ENCODE data around the gene C3orf70.
"Not testable (repeated sequence)": the region's sequence is repeated elsewhere in the genome, so short reads cannot be mapped to it uniquely, and the experiment has no call there.

C3orf70 gene

GRCh38 chr3:185151101-185151963, 1.5 kb downstream of the C3orf70 start:
- DNase-seq = no peak

DNA sequence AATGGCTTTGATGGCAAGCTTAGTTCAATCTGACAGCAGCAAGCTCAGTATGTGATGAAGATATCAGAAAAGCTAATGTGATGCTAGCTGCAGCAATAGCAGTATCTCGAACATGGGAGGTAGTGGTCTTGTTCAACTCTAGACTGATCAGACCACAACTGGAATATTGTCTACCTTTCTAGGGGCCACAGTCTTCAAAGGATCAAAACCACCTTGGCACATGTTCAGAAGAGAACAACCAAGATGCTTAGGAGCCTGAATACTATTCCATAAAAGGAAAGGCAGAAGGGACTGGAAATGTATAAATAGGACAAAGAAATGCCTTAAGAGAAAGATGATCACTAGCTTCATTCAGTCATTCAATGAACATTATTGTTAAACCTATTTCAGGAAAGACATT, 2.3 kb downstream of the C3orf70 start:
- no peak for DNase-seq

GRCh38 chr3:185149591-185149990, 3.3 kb downstream of the C3orf70 start:
- DNase-seq = peak; percentile 47

- no peak for DNase-seq
These were observed 7.3 kb downstream of the C3orf70 start for GRCh38 chr3:185145511-185145910.

- DNase-seq = no peak
These were observed 8.1 kb downstream of the C3orf70 start for GRCh38 chr3:185144784-185145183.

DNA sequence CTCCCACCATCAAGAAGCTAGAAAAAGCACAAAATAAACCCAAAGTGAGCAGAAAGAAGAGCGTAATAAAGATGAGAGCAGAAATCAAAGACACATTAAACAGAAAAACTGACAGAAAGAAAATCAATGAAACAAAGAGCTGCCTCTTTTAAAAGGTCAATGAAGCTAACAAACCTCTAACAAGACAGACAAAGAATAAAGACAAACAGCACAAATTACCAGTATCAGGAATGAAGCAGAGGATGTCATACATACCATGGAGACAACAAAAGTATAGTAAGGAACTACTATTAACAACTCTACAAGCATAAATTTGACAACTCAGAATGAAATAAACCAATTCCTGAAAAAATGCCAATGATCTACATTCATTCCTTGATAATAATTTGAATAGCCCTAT, 15.0 kb downstream of the C3orf70 start:
- no peak for DNase-seq

DNA sequence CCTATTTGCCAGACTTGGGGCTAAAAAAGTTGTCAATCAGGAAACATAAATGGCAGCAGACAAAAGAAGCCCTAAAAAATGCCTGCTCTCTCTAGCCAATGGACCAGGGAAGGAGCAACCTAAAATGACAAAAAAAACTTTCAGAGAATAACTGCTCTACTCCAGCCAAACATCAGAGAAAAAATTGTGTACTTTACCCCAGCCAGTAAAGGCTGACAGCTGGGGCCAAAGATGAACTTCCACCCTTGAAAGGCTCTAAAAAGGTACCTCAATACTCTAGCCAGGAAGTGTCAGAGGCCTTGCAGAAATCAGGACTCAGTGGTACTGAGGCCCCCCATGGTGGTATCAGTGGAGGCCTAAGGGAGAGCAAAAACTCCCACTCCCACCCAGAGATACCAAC, 18.4 kb downstream of the C3orf70 start:
- DNase-seq = no peak

DNA sequence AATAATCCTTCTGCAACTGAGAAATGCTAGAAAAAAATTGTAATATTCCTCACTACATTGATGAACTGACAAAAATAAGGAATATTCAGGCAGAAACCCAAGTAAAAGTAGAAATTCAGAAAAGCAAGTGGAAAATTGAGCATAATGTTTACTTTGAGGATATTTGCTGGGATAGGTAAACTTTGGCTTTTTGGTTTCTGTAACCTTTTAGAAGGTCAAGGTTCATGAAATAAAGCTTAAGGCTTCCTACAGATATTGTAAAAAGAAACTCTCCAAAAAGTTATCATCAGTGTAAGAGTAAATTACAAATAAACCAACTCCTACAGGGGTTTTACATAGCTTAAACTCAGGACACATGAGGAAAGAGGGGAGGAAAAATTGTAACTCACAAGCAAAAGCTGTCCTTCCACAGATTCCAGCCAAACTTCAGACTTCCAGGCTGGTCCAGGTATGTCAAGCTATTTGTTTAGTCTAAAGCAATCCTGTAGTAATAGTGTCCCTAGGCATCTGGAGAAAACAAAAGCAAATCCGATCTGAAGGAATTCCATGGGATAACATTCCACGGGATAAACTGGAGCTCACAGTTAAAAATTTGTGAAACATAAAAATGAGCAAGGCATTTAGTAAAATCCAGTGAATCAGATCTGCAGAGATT, 21.1 kb downstream of the C3orf70 start:
- DNase-seq = no peak

- DNase-seq = no peak
These were observed 23.8 kb downstream of the C3orf70 start for GRCh38 chr3:185129083-185129482.

DNA sequence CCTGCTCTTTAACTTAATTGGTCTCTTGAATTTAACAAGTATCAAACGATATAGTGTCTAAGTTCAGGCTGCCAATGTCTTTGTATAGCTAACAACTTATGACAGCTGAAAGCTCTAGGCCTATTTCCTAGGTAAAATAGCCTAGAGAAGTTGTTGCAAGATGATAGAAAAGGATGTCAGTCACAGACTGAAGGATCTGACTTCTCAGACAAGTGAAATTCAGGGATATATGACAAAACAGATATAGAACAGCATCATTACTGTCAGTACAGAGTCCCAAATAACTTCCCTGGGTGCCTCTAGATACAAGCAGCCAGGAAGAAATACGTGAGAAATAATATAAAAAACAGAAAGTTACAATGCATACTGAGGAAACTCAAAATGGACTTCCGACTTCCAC, 26.7 kb downstream of the C3orf70 start:
- DNase-seq = no peak

DNA sequence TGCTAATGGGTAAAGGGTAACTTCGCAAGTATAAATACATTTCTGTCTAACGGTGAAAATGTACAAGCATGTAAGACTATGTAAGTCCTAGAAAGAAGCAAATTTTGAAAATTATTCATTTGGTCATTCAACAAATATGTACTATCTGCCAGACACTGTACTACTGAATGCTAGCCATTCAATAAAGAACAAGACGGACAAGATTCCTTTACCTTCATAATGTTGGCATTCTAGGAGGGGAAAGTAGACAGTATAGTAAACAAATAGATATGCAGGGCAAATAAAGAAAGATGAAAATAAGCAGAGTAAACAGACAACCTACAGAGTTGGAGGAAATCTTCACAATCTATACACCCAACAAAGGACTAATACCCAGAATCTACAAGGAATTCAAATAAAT, 32.7 kb downstream of the C3orf70 start:
- no peak for DNase-seq

DNA sequence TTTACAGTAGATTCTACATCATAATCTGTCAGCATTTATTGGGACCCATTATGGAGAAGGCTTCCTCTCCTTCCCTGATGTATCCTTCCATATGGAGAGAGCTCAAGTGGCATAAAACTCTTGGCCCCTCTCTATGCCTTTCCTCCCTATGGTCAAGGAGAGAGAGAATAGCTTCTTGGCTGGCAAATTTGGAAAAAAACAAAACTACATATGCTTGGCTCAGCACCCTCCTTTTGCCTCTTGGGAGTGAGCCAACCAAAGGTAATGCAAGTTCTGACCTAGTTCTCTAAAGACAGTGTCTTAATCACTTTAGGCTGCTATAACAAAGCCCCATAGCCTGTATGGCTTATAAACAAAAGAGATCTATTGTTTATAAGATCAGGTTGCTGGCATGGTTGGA, 37.5 kb downstream of the C3orf70 start:
- DNase-seq = no peak

GRCh38 chr3:185114756-185115155, 38.1 kb downstream of the C3orf70 start:
- no peak for DNase-seq

- DNase-seq = no peak
These were observed 40.7 kb downstream of the C3orf70 start for GRCh38 chr3:185112186-185112585.

GRCh38 chr3:185109012-185109411, 43.8 kb downstream of the C3orf70 start:
- DNase-seq = not testable (repeated sequence)

DNA sequence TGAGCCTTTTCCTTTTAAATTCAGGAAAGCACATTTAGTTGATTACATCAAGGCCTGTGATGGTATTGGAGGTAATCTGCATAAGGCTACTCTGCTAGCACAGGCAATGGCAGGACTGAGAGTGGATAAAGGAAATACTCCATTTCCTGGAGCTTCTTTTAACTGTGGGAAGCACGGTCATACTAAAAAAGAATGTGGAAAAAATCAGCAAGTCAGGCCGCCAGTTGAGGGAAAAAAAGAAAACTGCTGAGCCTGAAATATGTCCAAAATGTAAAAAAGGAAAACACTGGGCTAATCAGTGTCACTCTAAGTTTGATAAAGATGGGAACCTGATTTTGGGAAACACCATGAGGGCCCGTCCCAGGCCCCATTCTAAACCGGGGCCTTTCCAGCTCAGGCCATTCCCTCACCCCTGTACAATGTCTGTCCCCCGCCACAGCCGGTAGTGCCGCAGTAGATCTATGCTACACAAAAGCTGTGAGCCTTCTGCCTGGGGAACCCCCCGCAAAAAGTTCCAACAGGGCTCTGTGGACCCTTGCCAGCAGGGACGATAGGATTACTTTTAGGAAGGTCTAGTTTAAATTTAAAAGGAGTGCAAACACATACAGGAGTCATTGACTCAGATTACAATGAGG, 46.5 kb downstream of the C3orf70 start:
- DNase-seq = peak; percentile 27

DNA sequence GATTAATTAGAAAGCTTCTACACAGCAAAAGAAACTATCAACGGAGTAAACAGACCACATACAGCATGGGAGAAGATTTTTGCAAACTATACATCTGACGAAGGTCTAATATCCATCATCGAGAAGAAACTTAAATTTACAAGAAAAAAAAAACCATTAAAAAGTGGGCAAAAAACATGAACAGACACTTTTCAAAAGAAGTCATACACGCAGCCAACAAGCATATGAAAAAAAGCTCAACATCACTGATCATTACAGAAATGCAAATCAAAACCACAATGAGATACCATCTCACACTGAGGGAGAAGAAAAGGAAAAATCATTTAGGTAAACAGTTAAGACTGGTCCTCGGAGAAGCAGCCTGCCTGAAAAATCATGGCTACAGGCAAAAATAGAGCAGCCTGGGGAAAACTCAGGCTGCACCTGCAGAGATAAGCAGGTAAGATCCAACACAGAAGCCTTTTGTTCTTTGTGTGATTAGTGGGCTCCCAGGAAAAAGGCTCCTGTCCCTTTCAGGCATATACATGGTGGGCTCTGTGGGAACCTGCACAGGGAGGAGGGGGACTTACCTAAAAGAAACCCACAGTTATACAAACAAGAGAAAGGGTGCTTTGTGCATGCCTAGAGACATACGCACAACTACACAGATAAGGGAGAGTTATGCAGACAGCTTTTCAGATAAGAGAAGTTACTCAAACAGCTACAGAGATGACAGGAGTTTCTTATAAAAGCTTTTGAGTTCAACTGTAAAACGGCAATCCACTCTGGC, 49.3 kb downstream of the C3orf70 start:
- DNase-seq = no peak

DNA sequence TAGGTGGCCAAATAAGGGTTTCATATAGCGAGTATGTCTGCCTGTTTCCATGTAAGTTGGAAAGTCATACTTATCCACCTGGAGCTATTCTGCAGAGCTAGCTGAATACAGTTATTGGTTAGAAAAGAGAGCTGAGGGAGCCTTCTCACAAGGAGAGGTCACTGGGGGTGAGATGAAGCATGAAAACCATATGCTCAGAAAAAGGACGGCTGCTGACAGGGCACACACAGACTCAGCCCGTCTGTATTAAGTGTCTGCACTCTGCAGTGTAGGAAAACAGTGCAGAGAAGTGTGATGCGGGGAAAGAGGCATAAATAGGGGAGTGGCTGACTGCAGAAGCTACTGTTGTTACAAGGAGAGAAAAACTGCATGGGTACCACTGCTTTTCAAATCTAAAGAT, 58.2 kb downstream of the C3orf70 start:
- no peak for DNase-seq

DNA sequence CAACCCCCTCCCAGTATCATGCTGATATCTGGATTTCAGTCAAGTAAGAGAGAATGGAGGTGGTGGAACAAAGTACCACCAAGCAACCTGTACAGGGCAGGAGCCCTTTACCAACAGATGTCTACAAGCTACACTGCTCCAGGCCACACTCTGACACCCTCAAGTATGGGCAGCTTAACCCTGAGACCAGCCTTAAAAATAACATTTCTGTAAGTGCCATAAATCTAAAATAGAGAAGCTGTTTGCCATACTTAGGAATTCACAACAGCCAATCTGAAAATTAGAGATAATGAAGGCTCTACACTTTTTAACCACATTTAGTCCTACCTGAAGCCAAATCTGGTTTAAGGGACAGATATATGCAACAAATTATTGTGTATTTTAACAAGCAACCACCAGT, 59.7 kb downstream of the C3orf70 start:
- no peak for DNase-seq

DNA sequence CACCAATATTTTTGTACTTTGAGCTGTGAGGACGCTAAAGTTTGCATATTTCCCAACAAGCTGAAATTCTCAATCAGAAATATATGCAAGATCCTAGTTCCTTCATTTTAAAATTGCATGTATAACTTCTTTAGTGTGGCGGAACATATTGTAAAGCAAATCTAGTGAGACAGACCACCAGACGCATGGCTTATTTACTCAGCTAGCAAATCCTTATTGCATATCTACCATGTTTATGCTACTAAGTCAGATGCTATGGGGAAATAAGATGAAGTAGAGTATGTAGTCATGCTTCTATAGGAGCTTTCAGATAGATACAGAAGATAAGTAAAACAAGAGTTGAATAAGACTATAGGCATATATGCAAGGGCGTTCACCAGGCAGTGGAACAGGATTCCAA, 62.0 kb downstream of the C3orf70 start:
- DNase-seq = no peak

DNA sequence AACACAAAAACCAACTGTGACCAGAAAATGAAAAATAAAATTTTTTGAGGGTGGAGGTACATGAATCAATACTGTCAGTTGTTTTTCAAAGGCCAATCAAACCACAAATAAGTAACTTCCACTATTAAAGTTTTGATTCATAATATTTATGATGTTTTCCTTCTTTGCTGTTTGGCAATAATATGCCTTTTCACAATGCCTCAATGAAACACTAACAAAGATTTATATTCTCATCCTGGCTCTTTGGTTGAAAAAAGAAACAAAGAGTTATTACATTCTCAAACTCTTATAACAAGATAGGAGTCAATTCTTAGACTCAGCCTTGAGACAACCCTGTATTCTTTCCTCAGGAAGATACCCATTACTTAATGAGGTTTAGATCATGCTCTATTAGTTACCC, 63.1 kb downstream of the C3orf70 start:
- no peak for DNase-seq

GRCh38 chr3:185089343-185089742, 63.5 kb downstream of the C3orf70 start:
- no peak for DNase-seq

DNA sequence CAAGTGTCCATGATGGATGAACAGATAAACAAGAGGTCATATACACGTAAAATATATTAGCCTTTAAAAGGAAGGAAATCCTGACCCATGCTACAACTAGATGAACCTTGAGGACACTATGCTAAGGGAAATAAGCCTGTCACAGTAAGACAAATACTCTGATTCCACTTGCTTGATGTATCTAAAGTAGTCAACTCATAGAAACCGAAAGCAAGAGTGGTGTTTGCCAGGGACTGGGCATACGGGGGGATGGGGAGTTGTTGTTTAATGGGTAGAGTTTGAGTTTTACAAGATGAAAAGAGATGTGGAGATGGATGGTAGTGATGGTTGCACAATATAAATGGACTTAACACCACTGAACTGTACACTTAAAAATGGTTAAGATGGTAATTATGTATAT, 65.4 kb downstream of the C3orf70 start:
- DNase-seq = no peak
